Measurements from ENCODE around the gene SEC14L3.

The SEC14L3 gene

DNA sequence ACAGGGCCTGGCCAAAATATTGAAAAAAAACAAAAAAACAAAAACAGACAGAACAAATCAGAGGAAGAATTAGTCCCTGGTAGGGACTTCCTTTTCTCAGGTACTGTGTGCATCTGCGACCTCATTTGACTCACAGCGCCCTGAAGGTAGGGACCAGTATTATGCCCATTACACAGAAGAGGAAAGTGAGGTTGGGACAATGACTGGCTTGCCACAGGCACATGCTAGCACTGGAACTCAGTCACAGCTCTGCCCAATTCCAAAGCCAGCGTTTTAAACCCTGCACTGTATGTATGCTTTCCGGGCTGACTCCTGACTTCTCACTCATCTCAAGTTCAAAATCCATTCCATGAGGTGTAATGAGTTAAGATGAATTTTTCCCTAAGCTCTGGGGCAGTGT lies 30.3 kb upstream of the SEC14L3 start:
- no peak overlapping the region for H3K4me3 ChIP-seq (ENCODE audit: control insufficient read depth, low read depth, low read length)
- TF ChIP-seq, protein P1, sequence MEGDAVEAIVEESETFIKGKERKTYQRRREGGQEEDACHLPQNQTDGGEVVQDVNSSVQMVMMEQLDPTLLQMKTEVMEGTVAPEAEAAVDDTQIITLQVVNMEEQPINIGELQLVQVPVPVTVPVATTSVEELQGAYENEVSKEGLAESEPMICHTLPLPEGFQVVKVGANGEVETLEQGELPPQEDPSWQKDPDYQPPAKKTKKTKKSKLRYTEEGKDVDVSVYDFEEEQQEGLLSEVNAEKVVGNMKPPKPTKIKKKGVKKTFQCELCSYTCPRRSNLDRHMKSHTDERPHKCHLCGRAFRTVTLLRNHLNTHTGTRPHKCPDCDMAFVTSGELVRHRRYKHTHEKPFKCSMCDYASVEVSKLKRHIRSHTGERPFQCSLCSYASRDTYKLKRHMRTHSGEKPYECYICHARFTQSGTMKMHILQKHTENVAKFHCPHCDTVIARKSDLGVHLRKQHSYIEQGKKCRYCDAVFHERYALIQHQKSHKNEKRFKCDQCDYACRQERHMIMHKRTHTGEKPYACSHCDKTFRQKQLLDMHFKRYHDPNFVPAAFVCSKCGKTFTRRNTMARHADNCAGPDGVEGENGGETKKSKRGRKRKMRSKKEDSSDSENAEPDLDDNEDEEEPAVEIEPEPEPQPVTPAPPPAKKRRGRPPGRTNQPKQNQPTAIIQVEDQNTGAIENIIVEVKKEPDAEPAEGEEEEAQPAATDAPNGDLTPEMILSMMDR (IDR thresholded peaks at IDR 0.05; ENCODE audit: control insufficient read depth, insufficient read depth, low read depth, low read length, missing control alignments), result no peak
- no peak for DNase-seq (ENCODE audit: low read depth)

DNA sequence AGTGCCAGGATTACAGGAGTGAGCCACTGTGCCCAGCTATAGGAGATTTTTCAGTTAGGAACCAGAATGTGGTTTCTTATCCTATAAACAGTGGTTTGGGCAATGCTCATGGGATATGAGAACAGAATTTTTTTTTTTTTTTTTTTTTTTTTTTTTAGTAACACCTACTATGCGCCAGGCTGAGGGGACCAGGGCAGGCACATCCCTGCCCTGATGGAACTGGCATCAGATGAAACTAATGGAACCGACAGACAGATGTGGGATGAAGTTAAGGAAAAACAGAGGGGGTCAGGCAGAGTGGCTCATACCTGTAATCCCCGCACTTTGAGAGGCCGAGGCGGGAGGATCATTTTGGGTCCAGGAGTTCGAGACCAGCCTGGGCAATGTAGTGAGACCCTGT lies 28.8 kb upstream of the SEC14L3 start:
- TF ChIP-seq, protein P1 (IDR thresholded peaks at IDR 0.05; ENCODE audit: control insufficient read depth, insufficient read depth, low read depth, low read length, missing control alignments), result no peak
- DNase-seq (ENCODE audit: low read depth), result no peak
- H3K4me3 ChIP-seq (ENCODE audit: control insufficient read depth, low read depth, low read length), result no peak overlapping the region

DNA sequence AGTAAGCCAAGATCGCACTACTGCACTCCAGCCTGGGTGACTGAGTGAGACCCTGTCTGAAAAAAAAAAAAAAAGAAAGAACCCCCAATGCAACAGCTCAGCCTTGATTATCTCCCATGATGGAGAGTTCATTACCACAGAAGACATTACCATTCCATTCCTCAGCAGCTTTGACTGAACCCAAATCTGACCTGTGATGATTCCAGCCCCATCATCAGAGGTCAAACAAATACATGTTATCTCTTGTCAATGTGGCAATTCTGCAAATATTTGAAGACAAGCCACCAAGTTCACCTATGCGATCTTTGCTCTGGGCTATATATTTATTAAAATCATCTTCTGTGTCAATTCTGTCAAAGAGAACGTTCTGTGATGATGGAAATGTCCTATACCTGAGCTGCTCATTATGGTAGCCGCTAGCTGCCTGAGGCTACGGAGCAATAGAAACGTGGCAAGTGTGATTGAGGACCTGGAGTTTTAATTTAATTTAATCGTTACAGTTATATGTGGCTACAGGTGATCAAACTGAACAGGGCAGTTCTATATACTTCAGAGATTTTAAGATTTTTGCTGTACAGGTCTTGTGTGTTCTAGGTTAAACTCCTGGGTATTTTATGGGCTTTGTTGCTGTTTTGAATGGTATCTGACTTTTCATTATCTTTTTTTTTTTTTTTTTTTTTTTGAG lies 25.8 kb upstream of the SEC14L3 start:
- no peak overlapping the region for H3K4me3 ChIP-seq (ENCODE audit: control insufficient read depth, low read depth, low read length)
- DNase-seq (ENCODE audit: low read depth), result no peak
- TF ChIP-seq, protein P1 (IDR thresholded peaks at IDR 0.05; ENCODE audit: control insufficient read depth, insufficient read depth, low read depth, low read length, missing control alignments), result no peak

DNA sequence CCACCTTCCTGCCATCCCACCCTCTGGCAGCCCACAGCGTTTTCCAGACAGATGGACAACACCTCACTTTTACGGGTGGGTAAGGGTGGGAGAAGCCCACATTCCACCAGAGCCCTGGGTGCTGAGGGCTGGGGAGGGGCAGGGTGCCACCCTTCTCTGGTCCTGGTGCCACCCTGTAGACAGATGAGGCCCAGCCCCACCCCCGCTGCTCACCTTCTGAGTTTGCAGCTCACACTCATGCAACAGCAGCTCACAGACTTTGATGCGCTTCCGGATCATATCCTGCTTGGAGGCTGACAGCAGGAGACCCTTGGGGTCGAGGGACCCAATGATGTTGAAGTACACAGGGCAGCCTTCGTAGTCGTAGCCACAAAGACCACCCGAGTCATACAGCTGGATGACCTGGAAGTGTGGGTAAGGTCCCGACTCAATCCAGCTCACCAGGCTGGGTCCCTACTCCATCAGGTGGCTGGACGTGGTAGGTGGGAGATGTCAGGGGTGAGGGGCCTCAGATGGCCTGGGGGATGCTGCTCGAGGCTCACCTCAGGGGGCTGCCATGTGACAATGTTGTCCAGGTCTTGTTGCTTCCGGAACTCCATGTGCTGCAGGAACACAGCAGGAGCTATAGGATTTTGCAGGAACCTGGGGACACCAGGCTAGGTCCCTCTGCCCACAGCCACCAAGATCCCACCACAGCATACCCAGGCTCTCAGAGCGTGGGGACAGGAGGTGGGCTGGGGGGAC lies 23.4 kb upstream of the SEC14L3 start:
- TF ChIP-seq, protein P1 (IDR thresholded peaks at IDR 0.05; ENCODE audit: control insufficient read depth, insufficient read depth, low read depth, low read length, missing control alignments), result no peak
- DNase-seq (ENCODE audit: low read depth), result no peak
- H3K4me3 ChIP-seq (ENCODE audit: control insufficient read depth, low read depth, low read length), result no peak overlapping the region

DNA sequence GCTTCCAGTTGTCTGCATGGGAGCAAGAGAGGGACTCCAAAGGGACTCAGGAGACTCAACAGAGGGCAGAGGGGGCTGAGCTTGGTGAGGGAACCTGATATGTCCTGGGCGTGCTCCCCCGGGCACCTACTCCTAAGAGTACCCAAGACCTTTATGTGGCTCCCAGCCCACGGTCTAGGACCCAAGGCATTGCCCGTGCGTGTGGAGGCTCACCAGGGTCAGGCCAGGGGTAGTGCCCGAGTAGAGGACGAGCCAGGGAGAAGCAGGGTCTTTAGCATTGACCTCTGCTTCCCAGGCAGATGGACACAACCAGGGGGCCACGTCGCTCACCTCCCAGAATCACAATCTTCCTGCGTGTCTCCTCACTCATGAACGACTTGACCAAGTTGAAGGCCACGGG lies 20.3 kb upstream of the SEC14L3 start:
- TF ChIP-seq, protein P1 (IDR thresholded peaks at IDR 0.05; ENCODE audit: control insufficient read depth, insufficient read depth, low read depth, low read length, missing control alignments), result no peak
- DNase-seq (ENCODE audit: low read depth), result no peak
- no peak overlapping the region for H3K4me3 ChIP-seq (ENCODE audit: control insufficient read depth, low read depth, low read length)

DNA sequence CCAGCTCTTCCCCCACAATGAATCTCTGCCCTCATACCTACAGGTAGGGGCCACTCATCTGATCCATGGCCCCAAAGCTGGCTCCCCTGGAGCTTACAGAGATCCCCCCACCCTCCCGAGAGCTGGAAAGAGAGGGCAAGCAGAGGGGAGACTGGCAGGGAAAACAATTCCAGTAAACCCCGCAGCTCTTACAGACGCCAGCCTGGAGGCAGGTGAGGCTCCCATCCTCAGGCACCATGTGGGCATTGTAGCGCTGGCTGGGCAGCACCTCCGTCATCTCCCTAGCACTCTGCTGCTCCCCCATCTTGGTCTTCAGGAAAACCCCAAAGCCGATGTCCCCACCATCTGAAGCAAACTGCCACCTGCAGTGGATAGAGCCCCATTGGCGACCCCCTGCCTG lies 19.6 kb upstream of the SEC14L3 start:
- no peak for DNase-seq (ENCODE audit: low read depth)
- TF ChIP-seq, protein P1 (IDR thresholded peaks at IDR 0.05; ENCODE audit: control insufficient read depth, insufficient read depth, low read depth, low read length, missing control alignments), result no peak
- H3K4me3 ChIP-seq (ENCODE audit: control insufficient read depth, low read depth, low read length), result no peak overlapping the region

All from AG09309 (cell line).